Liver (tissue), 9 donors: ENCODE data around the gene TXNL1. TPM values are rescaled to one million over a fixed set of nuclear protein-coding genes. Genes with fewer than 3 reads are reported as not detected.

Experiments
- DNase-seq: peaks from one replicate; pipeline ENCODE4 v3.0.0-alpha.2; 2017; ENCODE audit warnings: low spot score
- H3K27ac ChIP-seq, 2 donors: one replicate each; pipeline ENCODE4 v1.7.0; 2013; ENCODE audit warnings: inconsistent platforms in 2 of 2, low read length in 2 of 2, control low read depth in 1 of 2, low read depth in 1 of 2, mild to moderate bottlenecking in 1 of 2
- H3K27me3 ChIP-seq, 4 donors: one replicate each; pipeline versions ENCODE4 v1.6.1 to v1.7.0; 2013; ENCODE audit warnings: low read length in 3 of 4, inconsistent platforms in 1 of 4, mild to moderate bottlenecking in 1 of 4, moderate library complexity in 1 of 4; ENCODE audit not compliant: control insufficient read depth in 4 of 4, insufficient read depth in 4 of 4
- H3K36me3 ChIP-seq, 4 donors: one replicate each; pipeline versions ENCODE4 v1.6.1 to v1.7.0; 2013; ENCODE audit warnings: low read length in 3 of 4, mild to moderate bottlenecking in 3 of 4, low read depth in 1 of 4, moderate library complexity in 1 of 4; ENCODE audit not compliant: control insufficient read depth in 4 of 4, insufficient read depth in 3 of 4
- H3K4me1 ChIP-seq, 4 donors: one replicate each; pipeline versions ENCODE4 v1.6.1 to v1.7.0; 2013; ENCODE audit warnings: low read length in 3 of 4, mild to moderate bottlenecking in 3 of 4, moderate library complexity in 1 of 4; ENCODE audit not compliant: control insufficient read depth in 4 of 4, insufficient read depth in 4 of 4
- H3K4me3 ChIP-seq, 3 donors: one replicate each; pipeline versions ENCODE4 v1.6.1 to v1.7.0; 2013; ENCODE audit warnings: low read length in 3 of 3, control low read depth in 1 of 3, low read depth in 1 of 3, mild to moderate bottlenecking in 1 of 3
- H3K9ac ChIP-seq, 2 donors: one replicate each; pipeline ENCODE4 v1.7.0; 2013; ENCODE audit warnings: low read length in 2 of 2, mild to moderate bottlenecking in 2 of 2, moderate library complexity in 2 of 2, control low read depth in 1 of 2, low read depth in 1 of 2
- H3K9me3 ChIP-seq, 4 donors: one replicate each; pipeline versions ENCODE4 v1.6.1 to v1.7.0; 2013; ENCODE audit warnings: low read length in 3 of 4; ENCODE audit not compliant: control insufficient read depth in 4 of 4
- EGR1 ChIP-seq, 2 donors: IDR thresholded peaks; 2 replicates each; pipeline ENCODE4 v1.6.1; 2016 to 2018; ENCODE audit warnings: antibody characterized with exemption in 2 of 2, low read depth in 2 of 2
- FOXA1 ChIP-seq: IDR thresholded peaks from 2 replicates; pipeline ENCODE4 v1.6.1; 2016; ENCODE audit warnings: antibody characterized with exemption
- FOXA2 ChIP-seq: IDR thresholded peaks from 2 replicates; pipeline ENCODE4 v1.6.1; 2016; ENCODE audit warnings: antibody characterized with exemption
- GABPA ChIP-seq, 2 donors: IDR thresholded peaks in 1 of 2; conservative IDR thresholded peaks in 1 of 2; 2 replicates each; pipeline ENCODE4 v1.6.1; 2016; ENCODE audit warnings: antibody characterized with exemption in 2 of 2, mild to moderate bottlenecking in 1 of 2, moderate library complexity in 1 of 2
- HNF4A ChIP-seq, 2 donors: conservative IDR thresholded peaks; 2 replicates each; pipeline ENCODE4 v1.6.1; 2016; ENCODE audit warnings: antibody characterized with exemption in 2 of 2, mild to moderate bottlenecking in 2 of 2
- HNF4G ChIP-seq: IDR thresholded peaks from 2 replicates; pipeline ENCODE4 v1.6.1; 2016; ENCODE audit warnings: antibody characterized with exemption
- JUND ChIP-seq, 2 donors: IDR thresholded peaks; 2 replicates each; pipeline ENCODE4 v1.6.1; 2016; ENCODE audit warnings: antibody characterized with exemption in 2 of 2
- NR2F2 ChIP-seq: IDR thresholded peaks from 2 replicates; pipeline ENCODE4 v1.6.1; 2016; ENCODE audit warnings: antibody characterized with exemption
- RAD21 ChIP-seq, 2 donors: IDR thresholded peaks; 2 replicates each; pipeline ENCODE4 v1.6.1; 2016; ENCODE audit warnings: antibody characterized with exemption in 2 of 2, mild to moderate bottlenecking in 2 of 2
- RXRA ChIP-seq, 2 donors: IDR thresholded peaks; 2 replicates each; pipeline ENCODE4 v1.6.1; 2017 to 2018; ENCODE audit warnings: antibody characterized with exemption in 2 of 2, mild to moderate bottlenecking in 1 of 2
- SP1 ChIP-seq: IDR thresholded peaks from 2 replicates; pipeline ENCODE4 v1.6.1; 2018; ENCODE audit warnings: antibody characterized with exemption, mild to moderate bottlenecking
- TAF1 ChIP-seq: conservative IDR thresholded peaks from 2 replicates; pipeline ENCODE4 v1.6.1; 2016; ENCODE audit warnings: antibody characterized with exemption, mild to moderate bottlenecking
- YY1 ChIP-seq: IDR thresholded peaks from 2 replicates; pipeline ENCODE4 v1.6.1; 2016; ENCODE audit warnings: antibody characterized with exemption, mild to moderate bottlenecking
- WGBS: extraction: QIAGEN DNeasy Blood & Tissue Kit; methylation state at CpG from one replicate; pipeline ENCODE4 v1.1.7; 2013; 5-methylcytosine and 5-hydroxymethylcytosine counted together
- polyA plus RNA-seq, 2 donors: library from polyadenylated mRNA; stranded (reverse) in 1 of 2; unstranded in 1 of 2; fragments of 200-250 nt in 1 of 2; fragments of >200 nt in 1 of 2; fragmentation: Nextera tagmentation in 1 of 2; extraction: Ambion mirVana in 1 of 2; gene quantifications; one replicate each; pipeline versions ENCODE4 v1.2.1 to v1.2.3, GENCODE V29; 2013 to 2015
- total RNA-seq, 2 donors: library from RNA; depleted of rRNA; stranded (reverse); fragments of >200 nt; gene quantifications; one replicate each; pipeline ENCODE4 v1.2.3, GENCODE V29; 2014
- TF ChIP-seq, protein P1 (sequence below): IDR thresholded peaks from 2 replicates; pipeline ENCODE4 v1.6.1; 2016; ENCODE audit warnings: antibody characterized with exemption
- TF ChIP-seq, protein P2 (sequence below): fragments of 150-350 bp; IDR thresholded peaks from 2 replicates; pipeline ENCODE4 v1.5.1; 2017; ENCODE audit warnings: improper control_type of control experiment, low read depth, low read length; ENCODE audit not compliant: missing input control
- TF ChIP-seq, protein P3 (sequence below): IDR thresholded peaks from 2 replicates; pipeline ENCODE4 v1.6.1; 2016; ENCODE audit warnings: antibody characterized with exemption
- TF ChIP-seq, protein P4 (sequence below): IDR thresholded peaks from 2 replicates; pipeline ENCODE4 v1.6.1; 2016; ENCODE audit warnings: antibody characterized with exemption
- donor health status: healthy.
- donor health status: healthy.
- donor health status: healthy.
- donor health status: healthy.
- donor health status: healthy.

The TXNL1 gene
- total and polyA plus RNA-seq, 4 donors = 23.1 to 65.7 (median 33.9) TPM

DNA sequence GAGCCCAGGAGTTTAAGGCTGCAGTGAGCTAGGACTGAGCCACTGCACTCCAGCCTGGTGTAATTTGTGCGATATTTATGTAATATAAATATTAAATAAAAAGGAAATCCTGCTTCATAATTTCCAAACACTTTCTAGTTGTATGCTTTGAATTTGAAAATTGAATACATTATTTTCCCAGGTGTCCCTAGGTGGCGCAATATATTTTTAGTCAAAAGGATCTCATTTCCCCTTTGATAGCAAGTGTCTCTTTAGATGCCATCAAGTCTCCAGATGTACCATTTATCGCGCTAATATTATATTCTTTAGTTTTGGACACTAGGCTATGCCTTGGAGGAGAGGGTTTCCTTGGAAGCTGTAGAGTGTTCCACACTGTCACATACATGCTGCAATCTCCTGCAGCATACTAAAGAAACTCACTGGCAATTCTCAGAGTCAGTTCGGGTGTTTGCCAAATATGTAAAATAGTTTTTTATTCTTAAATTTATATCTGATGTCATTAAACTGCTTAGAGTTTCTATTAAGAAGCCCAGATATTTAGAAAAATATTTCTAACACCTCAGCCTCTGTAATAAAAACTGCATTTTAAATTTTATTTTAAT, 7.1 kb upstream of the TXNL1 start:
- no peak overlapping the region for H3K4me3 ChIP-seq
- no peak for DNase-seq

DNA sequence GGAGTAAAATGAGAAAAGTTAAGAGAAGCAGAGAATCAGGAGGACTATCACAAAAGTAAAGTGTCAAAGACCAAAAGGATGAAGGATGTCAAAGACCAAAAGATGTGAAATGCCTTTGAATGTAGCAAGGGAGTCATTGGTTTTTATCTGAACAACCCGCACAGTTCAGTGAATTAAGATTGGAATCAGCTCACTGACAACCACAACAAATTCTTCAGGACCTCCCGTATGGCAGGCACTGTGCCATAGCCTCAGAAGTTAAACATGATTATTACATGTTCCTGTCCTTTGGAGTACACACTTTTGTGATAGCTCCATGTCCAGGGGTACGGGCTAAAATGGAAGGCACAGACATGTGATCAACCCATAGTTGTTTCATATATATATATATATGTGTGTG, 5.0 kb upstream of the TXNL1 start:
- Histone ChIP-seq H3K27ac (no peak overlapping the region), H3K9me3 (no peaks in the 10 kb centered on the region), H3K4me1 (peaks cover 0 to 7% (median 4%) of the 10 kb centered on the region in 4 donors), H3K27me3 (no peaks in the 10 kb centered on the region), H3K9ac (no peak overlapping the region), H3K4me3 (no peak overlapping the region), H3K36me3 (no peaks in the 10 kb centered on the region)
- DNase-seq = no peak
- 95% methylated on average over 3 of the region's 3 CpGs for WGBS
- TF ChIP-seq, protein P1, sequence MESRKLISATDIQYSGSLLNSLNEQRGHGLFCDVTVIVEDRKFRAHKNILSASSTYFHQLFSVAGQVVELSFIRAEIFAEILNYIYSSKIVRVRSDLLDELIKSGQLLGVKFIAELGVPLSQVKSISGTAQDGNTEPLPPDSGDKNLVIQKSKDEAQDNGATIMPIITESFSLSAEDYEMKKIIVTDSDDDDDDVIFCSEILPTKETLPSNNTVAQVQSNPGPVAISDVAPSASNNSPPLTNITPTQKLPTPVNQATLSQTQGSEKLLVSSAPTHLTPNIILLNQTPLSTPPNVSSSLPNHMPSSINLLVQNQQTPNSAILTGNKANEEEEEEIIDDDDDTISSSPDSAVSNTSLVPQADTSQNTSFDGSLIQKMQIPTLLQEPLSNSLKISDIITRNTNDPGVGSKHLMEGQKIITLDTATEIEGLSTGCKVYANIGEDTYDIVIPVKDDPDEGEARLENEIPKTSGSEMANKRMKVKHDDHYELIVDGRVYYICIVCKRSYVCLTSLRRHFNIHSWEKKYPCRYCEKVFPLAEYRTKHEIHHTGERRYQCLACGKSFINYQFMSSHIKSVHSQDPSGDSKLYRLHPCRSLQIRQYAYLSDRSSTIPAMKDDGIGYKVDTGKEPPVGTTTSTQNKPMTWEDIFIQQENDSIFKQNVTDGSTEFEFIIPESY = no peak
- TF ChIP-seq NR2F2 = no peak
- no peak for TF ChIP-seq GABPA (IDR thresholded peaks at IDR 0.05 in 1 of 2, conservative IDR thresholded peaks at IDR 0.05 in 1 of 2)
- no peak for TF ChIP-seq FOXA1
- TF ChIP-seq TAF1 = no peak

More for the DNA sequence above, 7.1 kb upstream of the TXNL1 start:
- no peak for TF ChIP-seq YY1
- TF ChIP-seq RAD21 (IDR thresholded peaks at IDR 0.05) = peak; percentile 40
- TF ChIP-seq, protein P2, sequence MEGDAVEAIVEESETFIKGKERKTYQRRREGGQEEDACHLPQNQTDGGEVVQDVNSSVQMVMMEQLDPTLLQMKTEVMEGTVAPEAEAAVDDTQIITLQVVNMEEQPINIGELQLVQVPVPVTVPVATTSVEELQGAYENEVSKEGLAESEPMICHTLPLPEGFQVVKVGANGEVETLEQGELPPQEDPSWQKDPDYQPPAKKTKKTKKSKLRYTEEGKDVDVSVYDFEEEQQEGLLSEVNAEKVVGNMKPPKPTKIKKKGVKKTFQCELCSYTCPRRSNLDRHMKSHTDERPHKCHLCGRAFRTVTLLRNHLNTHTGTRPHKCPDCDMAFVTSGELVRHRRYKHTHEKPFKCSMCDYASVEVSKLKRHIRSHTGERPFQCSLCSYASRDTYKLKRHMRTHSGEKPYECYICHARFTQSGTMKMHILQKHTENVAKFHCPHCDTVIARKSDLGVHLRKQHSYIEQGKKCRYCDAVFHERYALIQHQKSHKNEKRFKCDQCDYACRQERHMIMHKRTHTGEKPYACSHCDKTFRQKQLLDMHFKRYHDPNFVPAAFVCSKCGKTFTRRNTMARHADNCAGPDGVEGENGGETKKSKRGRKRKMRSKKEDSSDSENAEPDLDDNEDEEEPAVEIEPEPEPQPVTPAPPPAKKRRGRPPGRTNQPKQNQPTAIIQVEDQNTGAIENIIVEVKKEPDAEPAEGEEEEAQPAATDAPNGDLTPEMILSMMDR = peak; percentile 21
- no peak overlapping the region for H3K27ac ChIP-seq
- peaks cover 0 to 4% (median 2%) of the 10 kb centered on the region in 4 donors for H3K4me1 ChIP-seq
- no peaks in the 10 kb centered on the region for H3K27me3 ChIP-seq
- H3K9ac ChIP-seq = no peak overlapping the region
- H3K9me3 ChIP-seq = no peaks in the 10 kb centered on the region
- 67% methylated on average over 5 of the region's 5 CpGs for WGBS
- H3K36me3 ChIP-seq = no peaks in the 10 kb centered on the region

DNA sequence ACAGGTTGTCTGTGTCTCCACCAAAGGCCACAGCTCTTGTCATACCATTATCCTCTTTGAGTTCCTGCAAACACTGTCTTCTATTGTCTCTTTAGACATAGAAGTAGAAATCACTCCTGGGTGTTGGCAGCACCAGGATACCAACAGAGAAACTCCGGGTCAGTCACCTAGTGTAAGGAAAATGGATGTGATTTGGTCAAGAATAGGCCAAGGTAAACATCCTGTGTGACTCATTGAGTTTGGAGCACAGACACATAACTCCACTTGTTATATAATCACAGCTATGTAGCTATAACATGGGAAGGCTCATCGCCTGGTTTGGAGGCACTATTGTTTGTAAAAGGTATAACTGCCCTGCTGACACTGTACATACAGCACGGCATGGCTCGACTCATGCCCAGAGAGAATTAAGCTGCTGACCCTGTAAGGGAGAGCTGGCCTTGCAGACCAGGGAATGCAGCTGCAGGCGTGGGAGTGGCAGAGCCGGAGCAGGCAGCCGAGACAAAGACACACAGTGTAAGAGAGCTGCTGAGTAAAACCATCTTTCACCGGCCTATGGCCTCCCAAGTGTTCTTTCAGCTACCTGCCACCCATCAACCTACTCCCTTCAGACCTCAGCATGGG, 3.4 kb upstream of the TXNL1 start:
- Histone ChIP-seq H3K9ac (no peak overlapping the region), H3K4me3 (no peak overlapping the region), H3K27ac (no peak overlapping the region), H3K9me3 (no peaks in the 10 kb centered on the region), H3K36me3 (no peaks in the 10 kb centered on the region), H3K4me1 (peaks cover 0 to 8% (median 4%) of the 10 kb centered on the region in 4 donors), H3K27me3 (no peaks in the 10 kb centered on the region)
- WGBS = 87% methylated on average over 8 of the region's 8 CpGs
- DNase-seq = no peak
- TF ChIP-seq, protein P2 = no peak
- TF ChIP-seq YY1 (no peak), HNF4G (no peak), TAF1 (no peak), HNF4A (conservative IDR thresholded peaks at IDR 0.05) (no peak), JUND (IDR thresholded peaks at IDR 0.05) (no peak), EGR1 (IDR thresholded peaks at IDR 0.05; ENCODE audit: low read depth in 2 of 2) (no peak), SP1 (no peak), FOXA1 (no peak), FOXA2 (no peak), RAD21 (IDR thresholded peaks at IDR 0.05) (no peak), NR2F2 (no peak), RXRA (IDR thresholded peaks at IDR 0.05) (no peak)
- TF ChIP-seq, protein P3, sequence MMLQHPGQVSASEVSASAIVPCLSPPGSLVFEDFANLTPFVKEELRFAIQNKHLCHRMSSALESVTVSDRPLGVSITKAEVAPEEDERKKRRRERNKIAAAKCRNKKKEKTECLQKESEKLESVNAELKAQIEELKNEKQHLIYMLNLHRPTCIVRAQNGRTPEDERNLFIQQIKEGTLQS = no peak
- TF ChIP-seq, protein P4, sequence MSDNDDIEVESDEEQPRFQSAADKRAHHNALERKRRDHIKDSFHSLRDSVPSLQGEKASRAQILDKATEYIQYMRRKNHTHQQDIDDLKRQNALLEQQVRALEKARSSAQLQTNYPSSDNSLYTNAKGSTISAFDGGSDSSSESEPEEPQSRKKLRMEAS = no peak
- TF ChIP-seq, protein P1 = no peak
